Peyer's patch (tissue), 4 donors: ENCODE data around the gene LITAFD. TPM values are rescaled to one million over a fixed set of nuclear protein-coding genes. Genes with fewer than 3 reads are reported as not detected.
A peak's percentile ranks its signal among the peaks of the same experiment; 100 is the strongest.
"Not testable (repeated sequence)": the region's sequence is repeated elsewhere in the genome, so short reads cannot be mapped to it uniquely, and the experiment has no call there.

Experiments used
- DNase-seq, 3 donors: peaks; one replicate each; pipeline ENCODE4 v3.0.0-alpha.2; 2017 to 2019
- H3K27ac ChIP-seq, 4 donors: fragments of 200-600 bp; sonication (generic); one replicate each; pipeline ENCODE4 v1.5.1; 2016 to 2019
- H3K27me3 ChIP-seq, 2 donors: fragments of 200-600 bp; sonication (generic); one replicate each; pipeline ENCODE4 v1.5.1; 2019
- H3K36me3 ChIP-seq, 3 donors: fragments of 200-600 bp; sonication (generic); one replicate each; pipeline ENCODE4 v1.5.1; 2016 to 2019
- H3K4me1 ChIP-seq, 4 donors: fragments of 200-600 bp; sonication (generic); one replicate each; pipeline ENCODE4 v1.5.1; 2016 to 2019
- H3K4me3 ChIP-seq, 4 donors: fragments of 200-600 bp; sonication (generic); 1 replicate in 3 of 4; 2 replicates in 1 of 4; pipeline ENCODE4 v1.5.1; 2016 to 2019; ENCODE audit warnings: mild to moderate bottlenecking in 1 of 4
- H3K9me3 ChIP-seq, 4 donors: fragments of 200-600 bp; sonication (generic); one replicate each; pipeline ENCODE4 v1.5.1; 2016 to 2019; ENCODE audit warnings: mild to moderate bottlenecking in 1 of 4
- CTCF ChIP-seq, 6 experiments: fragments of 450-650 bp in 4 of 6; fragments of 200-600 bp in 2 of 6; sonication (generic) in 1 of 6; IDR thresholded peaks; one replicate each; pipeline ENCODE4 v1.5.1; 2017 to 2019; ENCODE audit warnings: antibody characterized with exemption in 6 of 6, mild to moderate bottlenecking in 3 of 6, moderate library complexity in 1 of 6
- POLR2A ChIP-seq, 2 donors: fragments of 450-650 bp; IDR thresholded peaks; one replicate each; pipeline ENCODE4 v1.5.1; 2017; ENCODE audit warnings: antibody characterized with exemption in 2 of 2, mild to moderate bottlenecking in 2 of 2, moderate library complexity in 2 of 2
- total RNA-seq, 4 donors: library from RNA; depleted of rRNA; stranded (reverse); fragments of >200 nt; gene quantifications; one replicate each; pipeline ENCODE4 v1.1.0, GENCODE V29; 2016

LITAFD gene
- total RNA-seq: not detected

GRCh38 chr16:8882041-8882617, at the start of gene LITAFD:
Gene LITAFD, plus strand, starts transcription at chr16:8882351. Its CDS starts 2,005 bp downstream, at chr16:8884356.
- H3K36me3 ChIP-seq: no peaks in the 10 kb centered on the region
- no peaks in the 10 kb centered on the region for H3K9me3 ChIP-seq
- peaks cover 0 to 37% (median 5%) of the 10 kb centered on the region in 4 donors for H3K4me1 ChIP-seq
- peak in 1 of 3 donors; percentile 37 for DNase-seq
- TF ChIP-seq CTCF (IDR thresholded peaks at IDR 0.05): no peak
- no peak for TF ChIP-seq POLR2A (IDR thresholded peaks at IDR 0.05)
- no peaks in the 10 kb centered on the region for H3K27me3 ChIP-seq
- no peak within 1 kb of the TSS for H3K27ac ChIP-seq
- no peak within 1 kb of the TSS for H3K4me3 ChIP-seq

DNA sequence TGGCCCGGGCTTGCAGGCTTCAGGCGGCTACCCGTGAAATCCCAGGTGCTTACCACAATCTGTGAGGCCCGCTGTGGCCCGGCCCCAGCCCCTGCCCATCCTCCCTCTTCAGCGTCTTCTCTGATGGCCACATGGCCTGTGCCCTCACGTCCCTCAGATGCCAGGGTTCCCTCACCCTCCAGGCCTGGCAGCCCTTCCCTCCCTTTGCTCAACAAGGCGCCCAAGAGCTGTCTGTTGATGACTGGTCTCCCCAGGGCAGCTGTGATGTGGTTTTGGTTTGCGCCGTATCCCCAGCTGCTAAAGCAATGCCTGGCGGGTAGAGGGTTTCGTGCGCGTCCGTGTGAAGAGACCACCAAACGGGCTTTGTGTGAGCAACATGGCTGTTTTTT, 49.4 kb upstream of the LITAFD start:
- Histone ChIP-seq H3K27ac (no peak overlapping the region), H3K27me3 (no peaks in the 10 kb centered on the region), H3K36me3 (peaks cover 0 to 36% (median 0%) of the 10 kb centered on the region in 3 donors), H3K4me3 (no peak overlapping the region), H3K9me3 (no peaks in the 10 kb centered on the region), H3K4me1 (no peaks in the 10 kb centered on the region)
- no peak for DNase-seq
- TF ChIP-seq POLR2A (IDR thresholded peaks at IDR 0.05) (no peak), CTCF (IDR thresholded peaks at IDR 0.05) (no peak)

DNA sequence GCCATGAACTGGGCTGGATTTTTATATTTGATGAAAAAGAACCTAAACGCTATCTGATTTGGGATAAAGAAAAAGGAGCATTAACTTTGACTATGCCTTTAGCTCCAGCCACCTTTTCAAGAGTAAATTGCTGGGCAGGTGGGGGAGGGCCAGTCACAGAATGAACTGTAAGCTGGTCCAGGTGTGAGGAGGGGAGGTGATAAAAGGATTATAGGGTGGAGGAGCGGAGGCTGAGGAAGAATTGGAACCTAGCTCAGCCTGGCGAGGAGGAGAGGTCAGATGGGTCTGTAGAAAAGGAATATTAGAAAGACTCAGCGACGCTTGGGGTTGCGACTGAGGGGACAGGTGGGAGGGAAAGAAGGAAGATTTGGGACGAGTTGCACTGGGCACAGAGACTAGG, 45.4 kb upstream of the LITAFD start:
- not testable (repeated sequence) for H3K27ac ChIP-seq, H3K27me3 ChIP-seq, H3K4me1 ChIP-seq, H3K4me3 ChIP-seq, H3K9me3 ChIP-seq, H3K36me3 ChIP-seq, DNase-seq

DNA sequence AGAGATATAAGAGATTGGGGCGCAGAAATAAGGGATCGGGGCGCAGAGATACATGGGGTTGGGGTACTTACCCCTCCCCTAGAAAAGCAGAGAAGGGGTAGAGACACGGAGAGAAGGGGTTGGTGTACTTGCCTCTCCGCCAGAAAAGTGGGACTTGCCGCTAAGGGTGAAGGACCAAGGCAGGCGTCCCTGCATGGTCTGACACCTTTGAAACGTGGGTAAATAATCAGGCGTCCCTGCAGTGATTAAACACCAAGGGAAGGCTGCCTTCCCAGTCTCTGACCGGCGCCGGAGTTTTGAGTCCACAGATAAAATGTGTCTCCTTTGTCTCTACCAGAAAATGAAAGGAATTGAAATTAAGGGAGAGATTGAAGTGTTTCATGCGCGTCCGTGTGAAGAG, 44.6 kb upstream of the LITAFD start:
- not testable (repeated sequence) for H3K27ac ChIP-seq, H3K4me1 ChIP-seq, H3K4me3 ChIP-seq, H3K27me3 ChIP-seq, DNase-seq, H3K36me3 ChIP-seq, H3K9me3 ChIP-seq

- not testable (repeated sequence) for H3K4me3 ChIP-seq, H3K9me3 ChIP-seq, H3K27ac ChIP-seq, DNase-seq, H3K4me1 ChIP-seq, H3K27me3 ChIP-seq
- peaks cover 0 to 10% (median 0%) of the 10 kb centered on the region in 3 donors for H3K36me3 ChIP-seq
Measured at GRCh38 chr16:8842016-8842415, 40.1 kb upstream of the LITAFD start.

GRCh38 chr16:8843296-8843695, 38.9 kb upstream of the LITAFD start:
- H3K4me1 ChIP-seq, H3K9me3 ChIP-seq, H3K27ac ChIP-seq, H3K27me3 ChIP-seq, H3K4me3 ChIP-seq, DNase-seq: not testable (repeated sequence)
- peaks cover 0 to 23% (median 0%) of the 10 kb centered on the region in 3 donors for H3K36me3 ChIP-seq

DNA sequence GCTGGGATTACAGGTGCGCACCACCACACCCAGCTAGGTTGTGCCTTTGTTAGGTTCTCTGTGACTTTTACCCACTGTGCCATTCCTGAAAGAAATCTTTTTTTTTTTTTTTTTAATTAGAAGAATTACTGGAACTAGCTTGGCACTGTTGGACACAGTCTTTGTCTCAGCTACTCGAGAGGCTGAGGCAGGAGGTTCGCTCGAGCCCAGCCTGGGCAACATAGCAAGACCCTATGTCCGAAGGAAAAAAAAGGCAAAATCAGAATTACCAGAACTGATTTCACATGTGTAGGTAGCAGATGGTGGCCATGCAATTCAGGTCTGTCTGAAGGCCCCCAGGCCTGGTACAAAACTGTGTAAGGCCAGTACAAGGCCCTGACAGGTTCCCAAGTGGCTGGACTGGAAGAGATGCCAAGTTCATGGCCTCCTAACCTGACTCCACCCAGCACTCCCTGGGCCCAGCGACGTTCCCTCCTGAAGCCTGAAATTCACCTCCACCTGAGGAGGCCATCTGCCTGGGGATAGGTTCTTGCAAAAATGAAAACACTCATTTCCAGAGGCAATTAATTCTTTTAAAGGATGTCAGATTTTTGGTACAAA, 36.4 kb upstream of the LITAFD start:
- Histone ChIP-seq H3K27ac (no peak overlapping the region), H3K27me3 (no peaks in the 10 kb centered on the region), H3K36me3 (peaks cover 0 to 47% (median 0%) of the 10 kb centered on the region in 3 donors), H3K4me1 (peaks cover 0 to 4% (median 2%) of the 10 kb centered on the region in 4 donors), H3K9me3 (peaks cover 0 to 3% (median 0%) of the 10 kb centered on the region in 4 donors), H3K4me3 (no peak overlapping the region)
- DNase-seq: no peak
- TF ChIP-seq CTCF (IDR thresholded peaks at IDR 0.05) (no peak), POLR2A (IDR thresholded peaks at IDR 0.05) (no peak)
